HG03064 (cell line): ENCODE measurements around the gene CD68.
A peak's percentile ranks its signal among the peaks of the same experiment; 100 is the strongest.
"Not testable (repeated sequence)": the region's sequence is repeated elsewhere in the genome, so short reads cannot be mapped to it uniquely, and the experiment has no call there.

Experiments
- ATAC-seq: cut with Tn5 transposase; IDR thresholded peaks from one replicate; pipeline ENCODE4 v1.9.1; 2021; ENCODE audit warnings: low read depth; ENCODE audit not compliant: unreplicated experiment

CD68 gene

DNA sequence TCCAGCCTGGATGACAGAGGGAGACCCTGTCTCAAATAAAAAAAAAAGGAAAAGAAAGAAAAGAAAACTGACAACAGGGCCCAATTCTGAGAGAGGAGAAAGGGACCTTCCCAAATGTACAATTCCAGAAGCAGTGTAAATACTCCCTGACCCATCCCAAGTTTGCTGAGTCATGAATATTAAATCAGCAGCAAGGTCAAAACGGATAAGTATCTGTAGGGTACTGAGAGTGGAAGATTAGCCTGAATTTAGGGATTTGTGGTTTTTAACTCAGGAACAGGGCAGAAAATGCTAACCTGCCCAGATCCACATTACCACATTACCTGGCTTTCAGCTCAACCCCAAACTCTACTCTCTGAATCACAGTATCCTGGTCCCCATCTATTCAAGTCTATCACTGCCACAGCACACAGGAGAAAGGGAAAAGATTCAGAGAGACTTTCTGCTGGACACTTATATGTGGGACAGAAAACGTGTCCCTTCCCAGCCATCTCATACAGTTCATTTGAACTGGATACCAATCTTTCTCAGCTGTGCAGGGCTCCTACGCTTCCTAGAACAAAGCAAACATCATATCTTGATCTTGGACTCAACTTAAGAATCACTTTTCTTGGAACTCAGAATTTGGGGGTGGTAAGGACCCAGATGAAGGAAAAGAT, 32.3 kb downstream of the CD68 start:
- ATAC-seq: no peak

DNA sequence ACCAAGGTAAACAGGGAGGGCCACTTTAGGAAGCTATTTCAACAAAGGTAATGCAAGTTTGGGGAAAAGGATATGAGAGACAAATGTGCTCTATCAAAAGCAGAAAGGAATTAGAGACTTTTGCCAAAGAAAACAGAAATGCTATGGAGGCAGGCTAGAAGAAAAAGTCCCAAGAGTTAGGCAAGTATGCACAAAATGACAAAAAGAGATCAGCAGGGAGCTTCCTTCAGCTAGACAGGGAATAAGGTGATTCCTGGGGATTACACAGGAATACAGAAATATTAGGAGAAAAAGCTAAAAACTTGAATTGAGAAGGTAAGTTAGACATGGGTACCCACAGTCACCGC, 32.8 kb downstream of the CD68 start:
- no peak for ATAC-seq

DNA sequence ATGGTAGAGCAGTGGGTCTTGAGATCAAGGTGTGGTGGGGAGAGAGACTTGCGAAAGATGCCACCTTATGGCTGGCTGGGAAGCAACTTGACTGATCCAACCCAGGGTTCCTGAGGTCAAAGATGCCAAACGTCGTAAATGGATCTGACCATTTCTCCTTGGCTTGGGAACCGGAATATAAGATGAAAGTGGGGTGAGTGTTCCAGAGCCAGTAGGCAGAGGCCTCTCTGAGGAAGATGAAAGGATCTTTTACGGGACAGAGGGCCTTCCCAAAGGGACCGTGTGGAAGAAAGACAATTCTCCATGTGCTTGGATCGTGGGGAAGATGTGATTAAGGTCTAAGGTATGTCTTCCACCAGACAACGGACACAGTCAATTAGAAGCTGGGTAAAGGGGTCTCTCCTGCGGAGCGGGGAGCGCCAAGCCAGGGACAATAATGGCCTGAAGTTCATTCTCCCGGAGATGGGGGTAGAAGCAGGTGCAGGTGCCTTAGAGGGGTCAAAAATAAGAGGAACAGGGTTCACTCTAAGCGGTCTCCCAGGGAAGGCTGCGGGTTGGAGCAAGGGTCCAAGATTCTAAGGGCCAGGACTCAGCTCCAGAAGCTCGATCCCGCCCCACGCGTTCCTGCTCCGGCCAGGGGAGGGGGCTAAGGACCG, 34.5 kb downstream of the CD68 start:
- no peak for ATAC-seq

DNA sequence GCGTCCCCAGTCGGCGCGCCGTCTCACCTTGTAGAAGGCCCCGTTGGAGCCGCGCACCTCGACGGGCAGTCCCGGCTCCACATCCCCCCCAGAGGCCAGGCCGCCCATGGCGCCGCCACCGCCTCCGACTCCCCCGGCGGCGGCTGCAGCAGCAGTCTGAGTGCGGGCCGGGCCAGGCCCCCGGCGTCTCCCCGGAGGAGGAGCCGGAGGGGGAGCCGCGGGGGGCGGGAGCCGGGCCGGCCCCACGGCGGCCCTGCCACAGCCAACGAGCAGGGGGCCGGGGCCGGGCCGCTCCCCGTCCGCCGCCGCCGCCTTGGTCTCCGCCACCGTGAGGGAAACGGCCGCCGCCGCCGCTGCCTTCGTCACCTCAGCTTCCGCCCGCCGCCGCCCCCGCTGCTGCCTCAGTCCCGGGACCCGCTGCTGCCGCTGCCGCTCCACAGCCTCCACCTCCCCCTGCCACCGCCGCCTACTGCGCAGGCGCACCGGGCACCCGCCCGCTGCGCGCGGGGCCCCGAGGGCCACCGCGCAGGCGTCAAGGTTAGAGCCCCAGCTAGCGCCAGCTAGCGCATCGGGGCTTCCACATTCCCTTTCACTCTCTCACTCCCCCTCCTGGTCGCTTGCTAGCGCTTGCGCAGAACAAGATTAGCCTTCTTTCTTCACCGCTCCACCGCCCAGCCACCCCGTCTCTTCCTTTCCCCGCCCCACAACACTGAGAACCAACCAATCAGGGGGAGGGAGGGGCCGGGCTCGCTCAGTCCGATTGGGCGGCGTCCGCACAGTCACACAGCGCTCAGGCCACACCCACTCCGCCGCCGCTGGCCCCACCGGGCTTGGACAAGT, 35.2 kb downstream of the CD68 start, which contains the start of gene FXR2:
Gene FXR2, minus strand, starts transcription at position 473 of the 840 bp plus-strand sequence. Its CDS starts 365 bp downstream, at position 108.
- ATAC-seq: peak; percentile 79

DNA sequence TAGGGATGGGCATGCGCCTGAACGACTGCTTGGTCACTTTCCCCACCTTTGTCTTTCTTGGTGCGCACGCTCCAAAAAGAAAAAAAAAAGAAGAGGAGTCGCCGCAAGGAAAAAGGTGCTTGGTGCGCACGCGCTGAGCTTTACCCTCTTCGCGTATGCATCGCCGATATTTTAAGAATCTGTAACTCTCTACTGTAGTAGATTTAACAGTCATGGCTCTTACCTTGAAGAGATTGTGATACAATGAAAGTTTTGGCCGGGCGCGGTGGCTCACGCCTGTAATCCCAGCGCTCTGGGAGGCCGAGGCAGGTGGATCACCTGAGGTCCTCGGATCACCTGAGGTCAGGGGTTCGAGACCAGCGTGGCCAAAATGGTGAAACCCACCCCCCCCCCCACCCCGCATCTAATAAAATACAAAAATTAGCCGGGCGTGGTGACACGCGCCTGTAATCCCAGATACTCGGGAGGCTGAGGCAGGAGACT, 35.9 kb downstream of the CD68 start:
- ATAC-seq: no peak

DNA sequence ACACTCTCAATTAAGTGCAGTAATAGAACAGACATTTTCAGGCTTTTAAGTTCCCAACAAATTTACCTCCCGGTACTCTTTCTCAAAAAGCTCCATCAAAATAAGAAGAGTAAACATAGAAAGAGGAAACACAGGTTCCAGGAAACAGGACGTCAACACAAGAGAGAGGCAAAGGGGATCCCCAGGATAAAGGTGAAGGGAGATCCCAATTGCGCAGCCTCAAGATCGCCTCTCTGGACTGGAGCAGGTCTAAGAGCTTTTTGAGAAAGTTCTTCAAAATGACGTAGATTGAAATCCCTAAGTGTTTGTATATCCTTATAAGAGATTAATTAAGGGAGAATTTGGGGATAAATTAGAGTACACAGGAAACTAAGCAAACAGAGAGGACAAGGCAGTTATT, 39.2 kb downstream of the CD68 start:
- ATAC-seq: no peak

DNA sequence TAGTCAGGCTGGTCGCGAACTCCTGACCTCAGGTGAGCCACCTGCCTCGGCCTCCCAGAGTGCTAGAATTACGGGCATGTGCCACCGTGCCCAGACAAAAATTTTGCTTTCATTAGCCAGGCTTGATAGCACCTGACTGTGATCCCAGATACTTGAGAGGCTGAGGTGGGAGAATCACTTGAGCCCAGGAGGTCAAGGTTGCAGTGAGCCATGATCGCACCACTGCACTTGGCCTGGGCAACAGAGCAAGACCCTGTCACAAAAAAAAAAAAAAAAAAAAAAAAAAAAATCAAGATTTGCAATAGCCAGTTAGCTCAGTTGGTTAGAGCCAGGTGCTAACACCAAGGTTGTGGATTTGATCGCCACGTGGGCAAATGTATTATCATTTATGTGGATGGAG, 41.4 kb downstream of the CD68 start:
- ATAC-seq: no peak

DNA sequence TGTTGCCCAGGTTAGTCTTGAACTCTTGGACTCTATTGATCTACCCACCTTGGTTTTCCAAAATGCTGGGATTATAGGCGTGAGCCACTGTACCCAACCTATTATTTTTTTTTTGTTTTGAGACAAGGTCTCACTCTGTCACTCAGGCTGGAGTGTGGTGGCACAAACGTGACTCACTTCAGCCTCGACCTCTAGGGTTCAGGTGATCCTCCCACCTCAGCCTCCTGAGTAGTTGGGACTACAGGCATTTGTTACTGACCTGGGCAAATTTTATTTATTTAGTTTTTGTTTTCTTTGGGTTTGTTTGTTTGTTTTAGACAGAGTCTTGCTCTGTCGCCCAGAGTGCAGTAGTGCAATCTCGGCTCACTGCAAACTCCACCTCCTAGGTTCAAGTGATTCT, 44.2 kb downstream of the CD68 start:
- ATAC-seq: no peak

DNA sequence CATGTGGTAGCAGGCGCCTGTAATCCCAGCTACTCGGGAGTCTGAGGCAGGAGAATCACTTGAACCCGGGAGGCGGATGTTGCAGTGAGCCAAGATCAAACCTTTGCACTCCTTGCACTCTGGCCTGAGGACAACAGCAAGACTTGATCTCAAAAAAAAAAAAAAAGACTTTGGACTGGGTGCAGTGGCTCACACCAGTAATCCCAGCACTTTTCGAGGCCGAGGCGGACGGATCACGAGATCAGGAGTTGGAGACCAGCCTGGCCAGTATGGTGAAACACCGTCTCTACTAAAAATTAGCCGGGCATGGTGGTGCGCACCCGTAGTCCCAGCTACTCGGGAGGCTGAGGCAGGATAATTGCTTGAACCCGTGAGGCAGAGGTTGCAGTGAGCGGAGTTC, 46.3 kb downstream of the CD68 start:
- ATAC-seq: not testable (repeated sequence)

DNA sequence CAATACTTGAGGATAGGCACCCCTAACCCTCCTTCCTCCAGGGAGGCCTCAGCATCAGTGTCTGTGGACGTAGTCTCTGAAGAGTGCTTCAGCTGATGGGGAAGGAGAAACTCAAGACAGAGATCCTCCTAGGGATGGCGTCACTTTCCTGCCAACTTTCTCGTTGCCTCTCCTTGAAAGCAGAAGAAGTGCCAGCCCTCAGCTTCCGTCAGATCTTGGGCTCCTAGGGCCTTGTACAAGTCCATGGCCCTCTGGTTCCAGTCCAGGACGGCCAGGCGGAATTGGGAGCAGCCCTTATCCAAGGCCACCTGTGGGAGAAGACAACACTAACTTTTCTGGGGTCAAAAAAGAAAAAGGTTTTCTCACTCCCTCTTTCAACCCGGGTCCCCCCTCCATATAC, 46.9 kb downstream of the CD68 start:
- no peak for ATAC-seq

DNA sequence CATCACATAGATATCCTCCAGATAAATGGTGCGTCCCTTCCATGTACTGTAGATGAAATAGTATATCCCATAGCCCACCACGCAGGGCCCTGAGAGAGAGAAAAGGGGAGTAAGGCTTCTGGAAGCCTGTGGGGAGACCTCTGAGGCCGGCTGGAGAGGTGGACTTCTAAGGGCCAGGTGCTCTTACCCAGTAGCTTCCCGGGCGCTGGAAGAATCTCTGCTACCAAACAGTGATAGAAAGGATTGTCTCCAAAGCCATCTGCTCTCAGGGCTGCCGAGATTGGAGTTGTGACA, 47.5 kb downstream of the CD68 start:
- no peak for ATAC-seq

DNA sequence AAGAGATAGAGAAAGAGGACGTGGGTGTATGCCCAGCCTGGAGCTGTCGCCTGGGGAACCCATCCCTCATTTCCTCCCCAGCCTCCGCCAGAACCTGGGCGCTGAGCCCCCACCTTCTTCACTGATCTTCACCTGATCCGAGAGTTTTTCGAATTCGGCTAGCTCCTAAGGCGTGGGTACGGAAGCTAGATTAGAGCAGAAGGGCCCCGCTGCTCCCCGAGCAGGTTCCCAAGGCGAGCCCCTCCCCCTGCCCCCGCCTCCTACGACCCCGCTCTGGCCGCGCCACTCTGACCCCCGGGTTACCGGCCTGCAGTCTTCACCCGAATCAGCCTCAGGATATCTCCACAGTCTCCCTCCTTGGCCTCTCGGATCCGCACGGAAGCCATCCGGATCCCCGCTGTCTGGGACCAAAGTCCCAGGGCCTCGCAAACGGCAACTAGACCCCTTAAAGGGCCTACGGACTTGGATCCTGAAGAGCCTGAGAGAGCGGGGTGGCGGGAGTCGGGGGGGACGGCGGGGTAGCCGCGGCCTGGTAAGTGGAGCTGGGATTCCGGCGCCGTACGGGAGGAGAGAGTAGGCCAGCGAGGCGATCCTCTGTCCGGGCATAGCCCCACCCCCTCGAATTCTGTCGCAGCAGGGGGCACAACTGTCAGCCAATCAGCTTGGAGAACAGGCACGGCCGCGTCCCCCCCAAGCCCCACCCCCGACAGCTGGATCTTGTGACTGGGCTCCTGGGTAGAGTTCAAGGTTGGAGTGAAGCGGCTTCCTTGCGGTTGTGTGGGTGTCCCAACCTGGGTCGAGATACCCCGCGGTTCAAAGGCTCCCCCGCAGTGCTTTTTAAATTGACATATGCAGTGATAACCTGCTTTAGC, 48.0 kb downstream of the CD68 start, which contains the start of gene SAT2:
Gene SAT2, minus strand, starts transcription at position 572 of the 872 bp plus-strand sequence. Its CDS starts 186 bp downstream, at position 386.
- peak; percentile 66 for ATAC-seq

DNA sequence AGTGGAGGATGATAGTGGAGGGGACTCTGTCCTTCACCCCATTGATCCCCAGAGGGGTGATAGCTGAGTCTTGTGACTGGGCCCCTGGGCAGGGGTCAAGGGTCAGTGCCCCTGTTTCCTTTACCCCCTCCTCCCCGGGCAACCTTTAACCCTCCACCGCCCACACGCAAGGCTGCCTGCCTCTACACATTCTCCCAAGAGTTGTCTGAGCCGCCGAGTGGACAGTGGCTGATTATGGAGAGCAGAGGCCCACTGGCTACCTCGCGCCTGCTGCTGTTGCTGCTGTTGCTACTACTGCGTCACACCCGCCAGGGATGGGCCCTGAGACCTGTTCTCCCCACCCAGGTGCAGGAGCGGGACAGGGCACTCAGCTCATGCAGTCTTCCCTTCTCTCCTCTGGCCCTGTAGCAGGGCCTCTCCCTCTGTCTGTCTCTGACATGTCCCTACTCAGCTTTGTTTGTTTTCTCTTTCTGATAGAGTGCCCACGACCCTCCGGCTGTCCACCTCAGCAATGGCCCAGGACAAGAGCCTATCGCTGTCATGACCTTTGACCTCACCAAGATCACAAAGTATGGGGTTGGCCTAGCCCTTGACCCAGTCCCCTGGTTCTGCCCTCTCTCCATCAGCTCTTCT, 50.6 kb downstream of the CD68 start, which contains the start of gene SHBG:
Gene SHBG, plus strand, starts transcription at position 197 of the 633 bp plus-strand sequence. Its CDS starts 38 bp downstream, at position 235.
- no peak for ATAC-seq
